GM12878 (cell line): Measurements from ENCODE around the gene CIB2. TPM values are rescaled to one million over a fixed set of nuclear protein-coding genes. Genes with fewer than 3 reads are reported as not detected.

Experiments
- ATAC-seq: fragments of 200-7000 bp; cut with Tn5 transposase; 3 replicates; pipeline ENCODE4 v1.9.1; 2020; ENCODE audit warnings: mild to moderate bottlenecking, moderate library complexity
- BruUV-seq: library from RNA; stranded (reverse); fragments of 400-500 nt; replicated peaks from 2 replicates; lab custom pipeline; 2021; lab: Mats Ljungman, UMichigan
- CTCF ChIA-PET: fragments of 300-600 bp; sonication (Branson Sonifier 250); formaldehyde crosslinking; extraction: SDS; loops from one replicate; lab custom pipeline; 2021; ENCODE audit warnings: inconsistent platforms; lab: Yijun Ruan, JAX
- POLR2A ChIA-PET: fragments of 350-600 bp; formaldehyde crosslinking; extraction: SDS; loops from one replicate; lab custom pipeline; 2021; ENCODE audit warnings: inconsistent platforms; lab: Charles Lee
- RAD21 ChIA-PET: fragments of 300-600 bp; sonication (Branson Sonifier 250); formaldehyde crosslinking; loops from one replicate; lab custom pipeline; 2023; ENCODE audit warnings: antibody characterized with exemption; ENCODE audit not compliant: unreplicated experiment; lab: Charles Lee
- SMC1A ChIA-PET: fragments of 300-600 bp; sonication (Branson Sonifier 250); formaldehyde crosslinking; loops from one replicate; lab custom pipeline; 2023; ENCODE audit not compliant: unreplicated experiment, uncharacterized antibody; lab: Charles Lee
- DNase-seq: peaks from one replicate; pipeline ENCODE4 v3.0.0-alpha.2; 2011; ENCODE audit warnings: low read depth, low spot score
- FAIRE-seq: peaks from 3 replicates; lab custom pipeline; 2011; peaks lifted over from hg19 to GRCh38; lab: Jason Lieb, UNC
- H2AFZ ChIP-seq: 2 replicates; pipeline ENCODE4 v1.6.0; 2011; ENCODE audit warnings: low read depth, low read length, control low read depth; ENCODE audit not compliant: control insufficient read depth
- H3K27ac ChIP-seq: 2 replicates; pipeline ENCODE4 v1.5.1; 2011; ENCODE audit warnings: control low read depth; ENCODE audit not compliant: control insufficient read depth, insufficient read depth
- H3K27me3 ChIP-seq, 2 experiments: replicated peaks in 1 of 2; 2 replicates each; pipeline versions ENCODE4 v1.6.0 to v1.6.1; 2011; ENCODE audit warnings: low read length in 1 of 2; ENCODE audit not compliant: control insufficient read depth in 2 of 2, insufficient read depth in 2 of 2
- H3K36me3 ChIP-seq, 2 experiments: 2 replicates each; pipeline ENCODE4 v1.5.1; 2011; ENCODE audit warnings: low read length in 1 of 2; ENCODE audit not compliant: control insufficient read depth in 2 of 2, insufficient read depth in 2 of 2
- H3K4me1 ChIP-seq: 2 replicates; pipeline ENCODE4 v1.6.1; 2011; ENCODE audit warnings: mild to moderate bottlenecking, low read length, moderate library complexity, mixed read lengths; ENCODE audit not compliant: control insufficient read depth, insufficient read depth
- H3K4me2 ChIP-seq: 2 replicates; pipeline ENCODE4 v1.6.0; 2011; ENCODE audit warnings: control low read depth; ENCODE audit not compliant: control insufficient read depth, insufficient read depth
- H3K4me3 ChIP-seq: fragments of 200-600 bp; sonication (generic); 2 replicates; pipeline ENCODE4 v1.5.1; 2016
- H3K79me2 ChIP-seq: 2 replicates; pipeline ENCODE4 v1.6.0; 2011; ENCODE audit warnings: low read length; ENCODE audit not compliant: control insufficient read depth, insufficient read depth
- H3K9ac ChIP-seq: 2 replicates; pipeline ENCODE4 v1.8.0; 2011; ENCODE audit warnings: low read length, control low read depth, mixed read lengths; ENCODE audit not compliant: control insufficient read depth, insufficient read depth
- H3K9me3 ChIP-seq: replicated peaks from 3 replicates; pipeline ENCODE4 v1.5.1; 2011; ENCODE audit warnings: mild to moderate bottlenecking, low read length; ENCODE audit not compliant: control insufficient read depth, insufficient read depth
- H4K20me1 ChIP-seq: 2 replicates; pipeline ENCODE4 v1.6.0; 2011; ENCODE audit not compliant: control insufficient read depth, insufficient read depth
- CHD1 ChIP-seq: IDR thresholded peaks from 2 replicates; pipeline ENCODE4 v1.6.1; 2012; ENCODE audit warnings: low read depth, low read length, improper control_type of control experiment
- NFIC ChIP-seq: IDR thresholded peaks from 2 replicates; pipeline ENCODE4 v1.6.1; 2012; ENCODE audit warnings: low read depth, mild to moderate bottlenecking, inconsistent platforms, low read length, moderate library complexity
- PAX8 ChIP-seq: fragments of 450-650 bp; IDR thresholded peaks from 2 replicates; pipeline ENCODE4 v1.6.1; 2017; ENCODE audit warnings: mild to moderate bottlenecking, moderate library complexity
- WGBS: methylation state at CpG from one replicate; pipeline ENCODE4 v1.1.6; 2016; ENCODE audit warnings: low lambda C conversion rate; ENCODE audit not compliant: insufficient replicate concordance, insufficient coverage; ENCODE audit errors: missing lambda C conversion rate; 5-methylcytosine and 5-hydroxymethylcytosine counted together
- in situ Hi-C: fragments of 300-500 bp; cut with MboI; formaldehyde crosslinking; loops from 9 replicates; pipeline ENCODE4 v1.14.3; 2018; ENCODE audit warnings: mixed read lengths
- intact Hi-C: fragments of 100-400 bp; cut with micrococcal nuclease; formaldehyde crosslinking; loops from one replicate; pipeline ENCODE4 v1.14.2; 2022; ENCODE audit not compliant: unreplicated experiment
- polyA plus RNA-seq, 11 experiments: library from polyadenylated mRNA; depleted of rRNA in 4 of 11; unstranded in 6 of 11; stranded (reverse) in 5 of 11; fragments of >200 nt; fragmentation: Nextera tagmentation in 4 of 11; fragmentation: Illumina TruSeq in 1 of 11; extraction: Ambion mirVana in 4 of 11; extraction: Trizol in 1 of 11; gene quantifications; 1 replicate in 1 of 11; 2 replicates in 10 of 11; pipeline versions ENCODE4 v1.2.1 to v1.2.3, GENCODE V29; 2011 to 2016; ENCODE audit warnings: inconsistent platforms in 2 of 11, missing spikeins in 2 of 11, low read depth in 1 of 11
- total RNA-seq, 4 experiments: library from RNA; depleted of rRNA in 3 of 4; stranded (reverse); fragments of >200 nt in 3 of 4; fragmentation: Illumina TruSeq in 1 of 4; extraction: Trizol in 1 of 4; gene quantifications; 2 replicates each; pipeline versions ENCODE4 v1.2.1 to v1.2.3, GENCODE V29; 2013 to 2021
- TF ChIP-seq, protein P1 (sequence below): IDR thresholded peaks from 2 replicates; pipeline ENCODE4 v1.6.1; 2011; ENCODE audit warnings: low read depth, mild to moderate bottlenecking, low read length, moderate library complexity, borderline replicate concordance; ENCODE audit errors: extremely low read depth

CIB2 gene
- total and polyA plus RNA-seq, 10 of the 15 experiments (the other 5 are each of a cell fraction or from before 2014, with no cell fraction given) = 0.56 to 12.1 (median 7.1) TPM

DNA sequence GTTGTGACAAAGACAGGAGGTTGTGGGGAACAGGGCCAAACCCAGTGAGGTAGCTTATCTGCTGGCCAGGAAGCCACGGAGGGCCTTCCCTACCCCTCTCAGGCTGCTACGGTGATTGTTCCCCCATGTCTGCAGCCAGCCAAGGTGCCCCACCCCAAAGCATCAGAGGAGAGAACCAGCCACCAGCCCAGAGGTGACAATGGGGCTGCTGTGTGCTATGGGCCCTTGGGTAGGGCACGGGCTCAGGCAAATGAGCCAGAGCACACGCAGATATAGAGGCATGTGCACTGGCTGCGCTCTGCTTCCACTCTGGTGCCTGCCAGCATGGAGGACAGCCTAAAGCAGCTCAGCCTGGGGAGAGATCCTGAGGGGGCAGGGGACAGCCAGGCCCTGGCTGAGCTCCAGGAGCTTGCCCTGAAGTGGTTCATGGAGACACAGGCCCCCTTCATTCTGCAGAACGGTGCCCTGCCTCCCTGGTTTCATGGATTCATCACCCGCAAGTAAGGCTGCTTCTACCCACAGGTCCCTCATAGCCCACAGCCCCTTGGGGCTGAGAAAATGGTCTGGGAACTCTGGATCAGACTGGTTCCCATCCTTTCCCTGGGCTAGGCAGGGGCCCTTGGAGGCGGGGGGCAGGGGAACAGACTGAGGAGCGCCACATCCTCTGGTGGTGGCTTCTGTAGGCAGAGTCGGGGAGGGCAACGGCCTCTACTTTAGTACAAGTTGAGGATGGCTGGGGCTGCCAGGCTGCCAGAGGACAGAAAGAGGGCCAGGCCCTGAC lies 38.8 kb downstream of the CIB2 start, which contains the start of gene SH2D7:
SH2D7 (plus strand) TSS at position 301 of the 781 bp plus-strand sequence; CDS start at position 325, 24 bp downstream.
- ATAC-seq = no peak
- no peaks in the 10 kb centered on the region for H3K27me3 ChIP-seq
- H3K79me2 ChIP-seq = no peaks in the 10 kb centered on the region
- TF ChIP-seq, protein P1, sequence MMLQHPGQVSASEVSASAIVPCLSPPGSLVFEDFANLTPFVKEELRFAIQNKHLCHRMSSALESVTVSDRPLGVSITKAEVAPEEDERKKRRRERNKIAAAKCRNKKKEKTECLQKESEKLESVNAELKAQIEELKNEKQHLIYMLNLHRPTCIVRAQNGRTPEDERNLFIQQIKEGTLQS = no peak
- no peak for TF ChIP-seq NFIC
- no peak for TF ChIP-seq PAX8
- no peak for TF ChIP-seq CHD1
- BruUV-seq = no TSS peak
- H3K36me3 ChIP-seq = no peaks in the 10 kb centered on the region
- in situ Hi-C loops = no loop called here
- POLR2A ChIA-PET = no interaction called here
- no peak within 1 kb of the TSS for H3K4me2 ChIP-seq
- RAD21 ChIA-PET = interaction anchor here (1.2 kb wide), 1 partner anchor 58 kb away, joined by 3 read pairs; no protein-coding TSS in a partner anchor
- 56% methylated on average over 10 of the region's 11 CpGs for WGBS
- CTCF ChIA-PET = interaction anchor here (0.7 to 2.9 kb wide), 4 partner anchors 16 to 134 kb away, joined by 3 to 10 read pairs (median 5); no protein-coding TSS in a partner anchor
- no peak for FAIRE-seq
- intact Hi-C loops = no loop called here
- no peak for DNase-seq
- H3K9ac ChIP-seq = no peak within 1 kb of the TSS
- H3K9me3 ChIP-seq = no peaks in the 10 kb centered on the region
- H3K4me3 ChIP-seq = no peak within 1 kb of the TSS
- peaks cover 9% of the 10 kb centered on the region for H3K4me1 ChIP-seq
- no peak within 1 kb of the TSS for H2AFZ ChIP-seq
- no peaks in the 10 kb centered on the region for H4K20me1 ChIP-seq
- SMC1A ChIA-PET = interaction anchor here (0.5 to 1.4 kb wide), 5 partner anchors 10 to 24 kb away, joined by 3 to 6 read pairs (median 3); no protein-coding TSS in a partner anchor
- H3K27ac ChIP-seq = no peak within 1 kb of the TSS
